ENCODE results near the gene SH3BP5L.

The SH3BP5L gene

DNA sequence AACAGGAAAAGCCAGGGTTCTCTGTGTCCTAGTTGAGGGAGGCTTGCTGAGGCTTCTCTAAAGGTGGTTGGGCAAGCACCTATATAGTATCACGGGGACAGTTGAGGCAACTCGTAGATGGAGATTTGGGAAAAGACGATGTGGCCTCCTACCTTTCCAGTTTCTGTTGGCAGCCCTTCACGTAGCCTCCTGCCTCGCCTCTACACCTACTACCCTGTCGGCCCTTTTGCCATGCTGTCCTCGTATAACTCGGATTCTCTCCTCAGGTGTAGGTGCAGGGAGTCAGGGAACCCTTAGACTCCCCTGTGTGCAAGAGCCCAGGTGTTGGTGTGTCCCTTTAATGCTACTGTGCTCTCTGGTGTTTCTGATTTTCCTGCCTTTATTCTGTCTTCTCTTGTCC, 22.9 kb upstream of the SH3BP5L start:
- Histone ChIP-seq H3K4me3 (ENCODE audit: low read depth in 1 of 2, low read length in 2 of 2) (no peak overlapping the region), H3K4me2 (ENCODE audit: insufficient read depth, low read length) (no peak overlapping the region), H3K9me3 (ENCODE audit: insufficient read depth, low read length, severe bottlenecking) (no peaks in the 10 kb centered on the region), H4K20me1 (ENCODE audit: insufficient read depth, low read length) (peaks cover 27% of the 10 kb centered on the region), H3K27ac (ENCODE audit: low read length) (no peak overlapping the region), H2AFZ (ENCODE audit: low read depth, low read length) (no peak overlapping the region), H3K27me3 (ENCODE audit: insufficient read depth, low read length, poor library complexity) (no peaks in the 10 kb centered on the region), H3K79me2 (ENCODE audit: insufficient read depth, low read length) (peaks cover 11% of the 10 kb centered on the region; the same call in 1 of the 2 replicates), H3K36me3 (ENCODE audit: insufficient read depth, low read length) (peaks cover 93% of the 10 kb centered on the region), H3K9ac (ENCODE audit: low read depth, low read length) (no peak overlapping the region), H3K4me1 (ENCODE audit: insufficient read depth, low read length) (no peaks in the 10 kb centered on the region)
- ATAC-seq (ENCODE audit: insufficient read depth, low read depth) (no peak), DNase-seq (no peak)
- no peak for TF ChIP-seq EZH2 (IDR thresholded peaks at IDR 0.05; ENCODE audit: borderline replicate concordance, low read depth, low read length, severe bottlenecking)
- TF ChIP-seq, protein P1, sequence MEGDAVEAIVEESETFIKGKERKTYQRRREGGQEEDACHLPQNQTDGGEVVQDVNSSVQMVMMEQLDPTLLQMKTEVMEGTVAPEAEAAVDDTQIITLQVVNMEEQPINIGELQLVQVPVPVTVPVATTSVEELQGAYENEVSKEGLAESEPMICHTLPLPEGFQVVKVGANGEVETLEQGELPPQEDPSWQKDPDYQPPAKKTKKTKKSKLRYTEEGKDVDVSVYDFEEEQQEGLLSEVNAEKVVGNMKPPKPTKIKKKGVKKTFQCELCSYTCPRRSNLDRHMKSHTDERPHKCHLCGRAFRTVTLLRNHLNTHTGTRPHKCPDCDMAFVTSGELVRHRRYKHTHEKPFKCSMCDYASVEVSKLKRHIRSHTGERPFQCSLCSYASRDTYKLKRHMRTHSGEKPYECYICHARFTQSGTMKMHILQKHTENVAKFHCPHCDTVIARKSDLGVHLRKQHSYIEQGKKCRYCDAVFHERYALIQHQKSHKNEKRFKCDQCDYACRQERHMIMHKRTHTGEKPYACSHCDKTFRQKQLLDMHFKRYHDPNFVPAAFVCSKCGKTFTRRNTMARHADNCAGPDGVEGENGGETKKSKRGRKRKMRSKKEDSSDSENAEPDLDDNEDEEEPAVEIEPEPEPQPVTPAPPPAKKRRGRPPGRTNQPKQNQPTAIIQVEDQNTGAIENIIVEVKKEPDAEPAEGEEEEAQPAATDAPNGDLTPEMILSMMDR (IDR thresholded peaks at IDR 0.05; ENCODE audit: borderline replicate concordance, extremely low read depth, low read length, poor library complexity, severe bottlenecking): no peak

DNA sequence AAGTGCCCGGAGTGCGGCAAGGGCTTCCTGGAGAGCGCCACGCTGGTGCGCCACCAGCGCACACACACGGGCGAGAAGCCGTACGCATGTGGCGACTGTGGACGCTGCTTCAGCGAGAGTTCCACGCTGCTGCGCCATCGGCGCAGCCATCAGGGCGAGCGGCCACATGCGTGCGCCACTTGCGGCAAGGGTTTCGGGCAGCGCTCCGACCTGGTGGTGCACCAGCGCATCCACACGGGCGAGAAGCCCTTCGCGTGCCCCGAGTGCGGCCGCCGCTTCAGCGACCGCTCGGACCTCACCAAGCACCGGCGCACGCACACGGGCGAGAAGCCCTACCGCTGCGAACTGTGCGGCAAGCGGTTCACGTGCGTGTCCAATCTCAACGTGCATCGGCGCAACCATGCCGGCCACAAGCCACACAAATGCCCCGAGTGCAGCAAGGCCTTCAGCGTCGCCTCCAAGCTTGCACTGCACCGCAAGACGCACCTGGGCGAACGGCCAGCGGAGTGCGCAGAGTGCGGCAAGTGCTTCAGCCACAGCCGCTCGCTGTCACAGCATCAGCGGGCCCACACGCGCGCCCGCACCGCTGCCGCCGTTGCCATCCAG, 22.3 kb upstream of the SH3BP5L start:
- DNase-seq: no peak
- Histone ChIP-seq H3K36me3 (ENCODE audit: insufficient read depth, low read length) (peaks cover 91% of the 10 kb centered on the region), H3K4me3 (ENCODE audit: low read depth in 1 of 2, low read length in 2 of 2) (no peak overlapping the region)

DNA sequence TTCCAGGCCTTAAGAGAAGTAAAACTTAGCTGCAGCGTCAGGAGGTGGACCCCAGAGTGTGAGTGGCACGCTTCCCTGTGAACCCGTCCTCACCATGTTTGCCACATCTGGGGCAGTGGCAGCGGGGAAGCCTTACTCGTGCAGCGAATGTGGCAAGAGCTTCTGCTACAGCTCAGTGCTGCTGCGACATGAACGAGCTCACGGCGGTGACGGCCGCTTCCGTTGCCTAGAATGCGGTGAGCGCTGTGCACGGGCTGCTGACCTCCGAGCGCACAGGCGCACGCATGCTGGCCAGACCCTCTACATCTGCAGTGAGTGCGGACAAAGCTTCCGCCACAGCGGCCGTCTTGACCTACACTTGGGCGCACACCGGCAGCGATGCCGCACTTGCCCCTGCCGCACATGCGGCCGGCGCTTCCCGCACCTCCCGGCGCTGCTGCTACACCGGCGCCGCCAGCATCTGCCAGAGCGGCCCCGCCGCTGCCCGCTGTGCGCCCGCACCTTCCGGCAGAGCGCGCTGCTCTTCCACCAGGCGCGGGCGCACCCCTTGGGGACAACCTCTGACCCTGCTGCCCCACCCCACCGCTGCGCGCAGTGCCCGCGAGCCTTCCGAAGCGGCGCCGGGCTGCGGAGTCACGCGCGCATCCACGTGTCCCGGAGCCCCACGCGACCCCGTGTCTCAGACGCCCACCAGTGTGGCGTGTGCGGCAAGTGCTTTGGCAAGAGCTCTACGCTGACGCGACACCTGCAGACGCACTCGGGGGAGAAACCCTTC, 21.7 kb upstream of the SH3BP5L start:
- ATAC-seq (ENCODE audit: insufficient read depth, low read depth) (no peak), DNase-seq (no peak)
- Histone ChIP-seq H2AFZ (ENCODE audit: low read depth, low read length) (no peak overlapping the region), H3K9me3 (ENCODE audit: insufficient read depth, low read length, severe bottlenecking) (no peaks in the 10 kb centered on the region), H3K4me3 (ENCODE audit: low read depth in 1 of 2, low read length in 2 of 2) (no peak overlapping the region), H3K27me3 (ENCODE audit: insufficient read depth, low read length, poor library complexity) (no peaks in the 10 kb centered on the region), H3K27ac (ENCODE audit: low read length) (no peak overlapping the region), H4K20me1 (ENCODE audit: insufficient read depth, low read length) (peaks cover 30% of the 10 kb centered on the region), H3K36me3 (ENCODE audit: insufficient read depth, low read length) (peaks cover 91% of the 10 kb centered on the region), H3K4me2 (ENCODE audit: insufficient read depth, low read length) (no peak overlapping the region), H3K9ac (ENCODE audit: low read depth, low read length) (no peak overlapping the region), H3K79me2 (ENCODE audit: insufficient read depth, low read length) (peaks cover 14% of the 10 kb centered on the region), H3K4me1 (ENCODE audit: insufficient read depth, low read length) (no peaks in the 10 kb centered on the region)
- TF ChIP-seq, protein P1 (IDR thresholded peaks at IDR 0.05; ENCODE audit: borderline replicate concordance, extremely low read depth, low read length, poor library complexity, severe bottlenecking): no peak
- TF ChIP-seq EZH2 (IDR thresholded peaks at IDR 0.05; ENCODE audit: borderline replicate concordance, low read depth, low read length, severe bottlenecking): no peak

More for the DNA sequence above, 22.3 kb upstream of the SH3BP5L start:
- no peak for ATAC-seq (ENCODE audit: insufficient read depth, low read depth)
- Histone ChIP-seq H3K4me2 (ENCODE audit: insufficient read depth, low read length) (no peak overlapping the region), H4K20me1 (ENCODE audit: insufficient read depth, low read length) (peaks cover 27% of the 10 kb centered on the region), H3K79me2 (ENCODE audit: insufficient read depth, low read length) (peaks cover 9% of the 10 kb centered on the region), H3K9ac (ENCODE audit: low read depth, low read length) (no peak overlapping the region), H3K27me3 (ENCODE audit: insufficient read depth, low read length, poor library complexity) (no peaks in the 10 kb centered on the region), H3K4me1 (ENCODE audit: insufficient read depth, low read length) (no peaks in the 10 kb centered on the region), H2AFZ (ENCODE audit: low read depth, low read length) (no peak overlapping the region), H3K9me3 (ENCODE audit: insufficient read depth, low read length, severe bottlenecking) (no peaks in the 10 kb centered on the region), H3K27ac (ENCODE audit: low read length) (no peak overlapping the region)
- TF ChIP-seq EZH2 (IDR thresholded peaks at IDR 0.05; ENCODE audit: borderline replicate concordance, low read depth, low read length, severe bottlenecking): no peak
- TF ChIP-seq, protein P1 (IDR thresholded peaks at IDR 0.05; ENCODE audit: borderline replicate concordance, extremely low read depth, low read length, poor library complexity, severe bottlenecking): no peak

Data from DND-41 (cell line).